ENCODE data around the gene EIF1. TPM values are rescaled to one million over a fixed set of nuclear protein-coding genes. Genes with fewer than 3 reads are reported as not detected.
"Not testable (repeated sequence)": the region's sequence is repeated elsewhere in the genome, so short reads cannot be mapped to it uniquely, and the experiment has no call there.

EIF1 gene
- total RNA-seq, 3 donors from 2014 or later = 217 to 850 (median 260) TPM

DNA sequence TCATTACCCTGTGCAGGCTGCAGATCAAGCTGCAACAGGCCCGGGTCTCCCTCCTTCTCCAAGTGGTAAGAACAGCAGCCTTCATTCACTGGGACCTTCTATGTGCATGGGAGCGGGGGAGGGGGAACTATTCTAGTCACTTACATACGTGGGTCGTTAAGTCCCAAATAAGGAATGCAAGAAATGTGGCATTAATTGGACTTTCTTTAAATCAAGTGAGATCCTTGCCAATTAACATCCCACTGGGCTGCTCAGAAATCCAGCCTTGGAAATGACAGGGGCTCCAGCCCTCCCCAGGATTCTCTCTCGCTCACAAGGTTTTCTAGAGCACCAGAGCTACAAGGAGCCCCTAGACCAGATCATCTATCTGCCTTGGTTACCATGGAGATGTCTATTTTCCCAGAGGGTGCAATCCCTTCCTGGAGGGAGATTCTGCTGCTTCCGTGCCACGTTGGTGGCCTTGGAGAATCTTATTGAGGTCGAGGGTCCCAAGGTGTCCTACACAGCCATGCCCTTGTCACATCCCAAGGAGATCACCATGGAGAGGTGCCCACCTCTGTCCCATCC, 5.2 kb upstream of the EIF1 start:
- Histone ChIP-seq H3K4me3 (no peak overlapping the region), H3K9me3 (no peaks in the 10 kb centered on the region), H3K27ac (no peak overlapping the region), H3K27me3 (no peaks in the 10 kb centered on the region), H3K4me1 (no peaks in the 10 kb centered on the region), H3K36me3 (no peaks in the 10 kb centered on the region)
- no peak for DNase-seq (ENCODE audit: low spot score in 2 of 2)
- TF ChIP-seq POLR2A (IDR thresholded peaks at IDR 0.05) (no peak), POLR2AphosphoS5 (IDR thresholded peaks at IDR 0.05) (no peak)
- TF ChIP-seq, protein P1, sequence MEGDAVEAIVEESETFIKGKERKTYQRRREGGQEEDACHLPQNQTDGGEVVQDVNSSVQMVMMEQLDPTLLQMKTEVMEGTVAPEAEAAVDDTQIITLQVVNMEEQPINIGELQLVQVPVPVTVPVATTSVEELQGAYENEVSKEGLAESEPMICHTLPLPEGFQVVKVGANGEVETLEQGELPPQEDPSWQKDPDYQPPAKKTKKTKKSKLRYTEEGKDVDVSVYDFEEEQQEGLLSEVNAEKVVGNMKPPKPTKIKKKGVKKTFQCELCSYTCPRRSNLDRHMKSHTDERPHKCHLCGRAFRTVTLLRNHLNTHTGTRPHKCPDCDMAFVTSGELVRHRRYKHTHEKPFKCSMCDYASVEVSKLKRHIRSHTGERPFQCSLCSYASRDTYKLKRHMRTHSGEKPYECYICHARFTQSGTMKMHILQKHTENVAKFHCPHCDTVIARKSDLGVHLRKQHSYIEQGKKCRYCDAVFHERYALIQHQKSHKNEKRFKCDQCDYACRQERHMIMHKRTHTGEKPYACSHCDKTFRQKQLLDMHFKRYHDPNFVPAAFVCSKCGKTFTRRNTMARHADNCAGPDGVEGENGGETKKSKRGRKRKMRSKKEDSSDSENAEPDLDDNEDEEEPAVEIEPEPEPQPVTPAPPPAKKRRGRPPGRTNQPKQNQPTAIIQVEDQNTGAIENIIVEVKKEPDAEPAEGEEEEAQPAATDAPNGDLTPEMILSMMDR (IDR thresholded peaks at IDR 0.05) = no peak
- intact Hi-C loops (cut with DNase I; ENCODE audit: low total_unique reads) = no loop called here

DNA sequence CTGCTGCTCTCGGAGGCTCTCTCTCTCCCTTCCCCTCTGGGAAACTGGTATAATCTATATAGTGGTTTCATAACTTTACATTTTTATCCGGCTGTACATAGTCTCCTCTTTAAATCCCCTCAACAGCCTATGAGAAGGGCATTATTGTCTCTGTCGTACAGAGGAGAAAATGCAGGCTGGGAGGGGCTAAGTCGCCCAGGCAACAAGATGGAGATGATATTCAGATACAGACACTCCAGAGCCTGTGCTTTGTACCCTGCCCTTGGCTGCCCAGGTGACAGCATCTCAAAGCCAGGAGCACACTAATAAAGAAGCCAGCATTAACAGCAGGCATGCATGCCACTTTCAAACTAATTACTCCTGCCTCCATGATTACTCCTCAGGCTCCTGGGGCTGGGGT, 4.7 kb upstream of the EIF1 start:
- no peaks in the 10 kb centered on the region for H3K27me3 ChIP-seq
- H3K4me1 ChIP-seq = no peaks in the 10 kb centered on the region
- TF ChIP-seq POLR2A (IDR thresholded peaks at IDR 0.05) (no peak), POLR2AphosphoS5 (IDR thresholded peaks at IDR 0.05) (no peak)
- TF ChIP-seq, protein P1 (IDR thresholded peaks at IDR 0.05) = no peak
- H3K27ac ChIP-seq = no peak overlapping the region
- no peak overlapping the region for H3K4me3 ChIP-seq
- H3K9me3 ChIP-seq = no peaks in the 10 kb centered on the region
- no peaks in the 10 kb centered on the region for H3K36me3 ChIP-seq
- DNase-seq (ENCODE audit: low spot score in 2 of 2) = no peak
- intact Hi-C loops (cut with DNase I; ENCODE audit: low total_unique reads) = no loop called here

DNA sequence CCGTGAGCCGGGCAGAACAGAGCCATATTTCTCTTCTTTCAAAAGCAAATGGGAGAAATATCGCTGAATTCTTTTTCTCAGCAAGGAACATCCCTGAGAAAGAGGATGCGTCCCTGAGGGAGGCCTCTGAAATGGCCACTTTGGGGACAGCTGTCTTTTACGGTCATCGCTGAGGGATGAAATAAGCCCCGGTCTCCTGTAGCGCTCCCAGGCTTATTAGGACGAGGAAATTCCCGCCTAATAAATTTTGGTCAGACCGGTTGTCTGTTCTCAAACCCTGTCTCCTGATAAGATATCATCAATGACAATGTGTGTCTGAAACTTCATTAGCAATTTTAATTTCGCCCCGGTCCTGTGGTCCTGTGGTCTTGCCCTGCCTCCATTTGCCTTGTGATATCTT, 2.9 kb upstream of the EIF1 start:
- H3K27ac ChIP-seq; intact Hi-C loops (cut with DNase I; ENCODE audit: low total_unique reads); H3K4me1 ChIP-seq; H3K27me3 ChIP-seq; H3K9me3 ChIP-seq; DNase-seq (ENCODE audit: low spot score in 2 of 2); H3K4me3 ChIP-seq; H3K36me3 ChIP-seq: not testable (repeated sequence)

DNA sequence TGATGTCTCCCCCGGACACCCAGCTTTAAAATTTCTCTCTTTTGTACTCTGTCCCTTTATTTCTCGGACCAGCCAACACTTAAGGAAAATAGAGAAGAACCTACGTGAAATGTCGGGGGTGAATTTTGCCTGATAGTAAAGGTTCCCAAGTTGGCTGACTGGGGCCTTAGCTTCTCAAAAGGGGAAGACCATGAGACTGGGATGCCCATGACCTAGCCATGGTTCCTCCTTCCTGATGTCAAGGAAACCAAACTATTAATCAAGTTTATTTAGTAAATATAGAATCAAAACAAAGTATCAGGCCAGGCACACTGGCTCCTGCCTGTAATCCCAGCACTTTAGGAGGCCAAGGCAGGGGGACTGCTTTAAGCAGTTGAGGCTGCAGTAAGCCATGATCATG, 2.4 kb upstream of the EIF1 start:
- Histone ChIP-seq H3K4me1 (peaks cover 8 to 12% of the 10 kb centered on the region in 2 donors), H3K9me3 (no peaks in the 10 kb centered on the region), H3K27me3 (no peaks in the 10 kb centered on the region), H3K4me3 (no peak overlapping the region), H3K36me3 (no peaks in the 10 kb centered on the region), H3K27ac (no peak overlapping the region)
- DNase-seq (ENCODE audit: low spot score in 2 of 2) = no peak
- intact Hi-C loops (cut with DNase I; ENCODE audit: low total_unique reads) = no loop called here
- TF ChIP-seq POLR2AphosphoS5 (IDR thresholded peaks at IDR 0.05) (no peak), POLR2A (IDR thresholded peaks at IDR 0.05) (no peak)
- TF ChIP-seq, protein P1 (IDR thresholded peaks at IDR 0.05) = no peak

DNA sequence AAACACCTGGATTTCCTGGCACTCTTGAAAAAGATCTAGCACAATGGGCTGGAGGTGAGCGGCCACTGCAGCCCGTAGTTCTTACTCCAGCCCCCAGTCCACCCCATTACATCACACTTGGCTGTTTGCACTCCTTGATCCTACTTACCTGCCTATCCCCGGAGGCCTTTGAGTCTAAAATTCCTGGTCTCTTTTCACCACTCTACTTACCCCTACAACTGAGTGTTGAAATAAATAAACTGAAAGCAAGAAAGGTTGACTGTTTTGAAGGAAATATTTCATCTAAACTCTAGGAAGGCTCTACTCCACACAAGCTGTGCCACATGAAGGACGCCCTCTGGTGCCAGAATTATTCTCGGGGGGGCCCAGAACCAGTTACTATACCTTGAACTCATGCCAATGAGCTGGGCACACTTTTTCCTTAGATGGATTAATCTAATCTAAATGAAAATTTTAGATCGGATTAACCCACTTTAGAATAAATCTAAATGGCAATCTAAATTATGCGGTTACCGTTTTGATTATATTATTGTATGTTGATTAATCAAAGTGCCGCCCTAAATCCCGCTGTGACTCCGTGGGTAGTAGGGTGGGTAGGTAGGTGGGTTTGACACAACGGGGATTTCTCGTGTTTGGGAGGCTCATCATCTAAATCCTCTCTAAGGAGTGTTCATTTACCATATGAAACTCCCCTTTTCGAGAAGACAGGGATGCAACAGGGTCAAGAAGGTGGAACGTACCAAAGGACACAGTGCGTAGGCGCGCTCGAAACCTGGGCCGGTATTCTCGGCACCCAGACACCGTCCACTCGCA, 651 bp upstream of the EIF1 start:
- no peaks in the 10 kb centered on the region for H3K9me3 ChIP-seq
- peak overlapping the region; percentile 97 to 100 for H3K27ac ChIP-seq
- TF ChIP-seq POLR2A (IDR thresholded peaks at IDR 0.05) (no peak), POLR2AphosphoS5 (IDR thresholded peaks at IDR 0.05) (peak in 1 of 3 donors; percentile 94)
- no peaks in the 10 kb centered on the region for H3K36me3 ChIP-seq
- peak overlapping the region; percentile 74 to 88 (median 86) for H3K4me3 ChIP-seq
- peaks cover 8 to 16% of the 10 kb centered on the region in 2 donors for H3K4me1 ChIP-seq
- intact Hi-C loops (cut with DNase I; ENCODE audit: low total_unique reads) = no loop called here
- H3K27me3 ChIP-seq = no peaks in the 10 kb centered on the region
- peak in 1 of 2 donors; percentile 79 for DNase-seq (ENCODE audit: low spot score in 2 of 2)
